Astrocyte (in vitro differentiated cells and primary cell): Measurements from ENCODE around the gene IMPDH2. TPM values are rescaled to one million over a fixed set of nuclear protein-coding genes. Genes with fewer than 3 reads are reported as not detected.

Experiments
- DNase-seq: peaks from one replicate; pipeline ENCODE4 v3.0.0-alpha.2; 2010; ENCODE audit warnings: low read depth
- FAIRE-seq: peaks from 2 replicates; lab custom pipeline; 2011; peaks lifted over from hg19 to GRCh38; lab: Jason Lieb, UNC
- H2AFZ ChIP-seq: 2 replicates; pipeline ENCODE4 v1.6.0; 2012; ENCODE audit warnings: low read depth, low read length, inconsistent platforms
- H3K27ac ChIP-seq: 2 replicates; pipeline ENCODE4 v1.5.1; 2011; ENCODE audit warnings: low read depth, low read length, inconsistent platforms
- H3K27me3 ChIP-seq: 2 replicates; pipeline ENCODE4 v1.6.0; 2011; ENCODE audit warnings: low read length, inconsistent platforms; ENCODE audit not compliant: insufficient read depth
- H3K36me3 ChIP-seq: 2 replicates; pipeline ENCODE4 v1.5.1; 2011; ENCODE audit warnings: low read length, inconsistent platforms; ENCODE audit not compliant: insufficient read depth
- H3K4me1 ChIP-seq: 2 replicates; pipeline ENCODE4 v1.5.1; 2011; ENCODE audit warnings: low read length, inconsistent platforms; ENCODE audit not compliant: insufficient read depth
- H3K4me2 ChIP-seq: 2 replicates; pipeline ENCODE4 v1.6.0; 2012; ENCODE audit warnings: low read length, inconsistent platforms
- H3K4me3 ChIP-seq: 2 replicates; pipeline ENCODE4 v1.5.1; 2011; ENCODE audit warnings: low read depth, mild to moderate bottlenecking, low read length, inconsistent platforms; ENCODE audit not compliant: insufficient read depth
- H3K79me2 ChIP-seq: 2 replicates; pipeline ENCODE4 v1.6.0; 2012; ENCODE audit warnings: mild to moderate bottlenecking, low read length, inconsistent platforms; ENCODE audit not compliant: insufficient read depth
- H3K9ac ChIP-seq: 2 replicates; pipeline ENCODE4 v1.6.0; 2012; ENCODE audit warnings: mild to moderate bottlenecking, low read length, inconsistent platforms
- H3K9me3 ChIP-seq: 2 replicates; pipeline ENCODE4 v1.5.1; 2012; ENCODE audit warnings: low read depth, mild to moderate bottlenecking, low read length, inconsistent platforms; ENCODE audit not compliant: insufficient read depth
- H4K20me1 ChIP-seq: 2 replicates; pipeline ENCODE4 v1.6.0; 2012; ENCODE audit warnings: low read length, inconsistent platforms; ENCODE audit not compliant: insufficient read depth
- H3K27ac Mint-ChIP-seq: one replicate; pipeline ENCODE4 v1.8.0; 2021; ENCODE audit warnings: mild to moderate bottlenecking, mixed read lengths; ENCODE audit not compliant: unreplicated experiment
- H3K27me3 Mint-ChIP-seq: one replicate; pipeline ENCODE4 v1.8.0; 2021; ENCODE audit warnings: low read depth, mixed read lengths; ENCODE audit not compliant: unreplicated experiment
- H3K36me3 Mint-ChIP-seq: one replicate; pipeline ENCODE4 v1.8.0; 2021; ENCODE audit warnings: low read depth, mixed read lengths; ENCODE audit not compliant: unreplicated experiment
- H3K4me1 Mint-ChIP-seq: one replicate; pipeline ENCODE4 v1.8.0; 2021; ENCODE audit warnings: low read depth, mixed read lengths; ENCODE audit not compliant: unreplicated experiment
- H3K4me3 Mint-ChIP-seq: one replicate; pipeline ENCODE4 v1.8.0; 2021; ENCODE audit warnings: mild to moderate bottlenecking, moderate library complexity, mixed read lengths; ENCODE audit not compliant: unreplicated experiment
- H3K9me3 Mint-ChIP-seq: one replicate; pipeline ENCODE4 v1.8.0; 2021; ENCODE audit warnings: mild to moderate bottlenecking, mixed read lengths; ENCODE audit not compliant: unreplicated experiment
- CTCF ChIP-seq: IDR thresholded peaks from 2 replicates; pipeline ENCODE4 v1.5.1; 2011; ENCODE audit warnings: low read depth, mild to moderate bottlenecking, inconsistent platforms, low read length, moderate library complexity; ENCODE audit not compliant: insufficient read depth
- EZH2 ChIP-seq: IDR thresholded peaks from 2 replicates; pipeline ENCODE4 v1.6.1; 2012; ENCODE audit warnings: mild to moderate bottlenecking, low read length, inconsistent platforms; ENCODE audit not compliant: insufficient read depth
- total RNA-seq: library from RNA; stranded (reverse); gene quantifications from 2 replicates; pipeline ENCODE4 v1.2.1, GENCODE V29; 2021

Gene IMPDH2
- total RNA-seq, 1 donor from 2014 or later, result 119 TPM

- H3K4me2 ChIP-seq, result no peak overlapping the region
- no peak overlapping the region for H3K27ac Mint-ChIP-seq
- FAIRE-seq, result no peak
These were observed 29.9 kb downstream of the IMPDH2 start for GRCh38 chr3:48999085-48999858.

GRCh38 chr3:48997714-48998637 is 31.2 kb downstream of the IMPDH2 start:
- Histone ChIP-seq H3K9ac (no peak overlapping the region), H3K4me2 (no peak overlapping the region), H3K9me3 (no peaks in the 10 kb centered on the region), H2AFZ (no peak overlapping the region), H3K79me2 (peaks cover 12% of the 10 kb centered on the region), H3K4me1 (no peaks in the 10 kb centered on the region), H3K27me3 (no peaks in the 10 kb centered on the region), H4K20me1 (peaks cover 5% of the 10 kb centered on the region), H3K36me3 (peaks cover 2% of the 10 kb centered on the region), H3K4me3 (no peak overlapping the region), H3K27ac (no peak overlapping the region)
- FAIRE-seq (no peak), DNase-seq (no peak)
- Mint-ChIP-seq H3K36me3 (peaks cover 10% of the 10 kb centered on the region), H3K4me1 (no peaks in the 10 kb centered on the region), H3K27ac (no peak overlapping the region), H3K27me3 (no peaks in the 10 kb centered on the region), H3K9me3 (no peaks in the 10 kb centered on the region), H3K4me3 (no peak overlapping the region)
- TF ChIP-seq CTCF, result no peak
- TF ChIP-seq EZH2, result no peak

More at GRCh38 chr3:48999085-48999858, 29.9 kb downstream of the IMPDH2 start:
- peaks cover 5% of the 10 kb centered on the region for H3K36me3 Mint-ChIP-seq
- no peak for DNase-seq
- H3K27me3 ChIP-seq, result no peaks in the 10 kb centered on the region
- no peak overlapping the region for H2AFZ ChIP-seq
- H3K79me2 ChIP-seq, result peaks cover 6% of the 10 kb centered on the region
- H3K36me3 ChIP-seq, result peaks cover 2% of the 10 kb centered on the region
- no peaks in the 10 kb centered on the region for H3K9me3 ChIP-seq
- H3K27me3 Mint-ChIP-seq, result no peaks in the 10 kb centered on the region
- H3K4me3 Mint-ChIP-seq, result no peak overlapping the region
- H3K4me1 Mint-ChIP-seq, result no peaks in the 10 kb centered on the region
- no peak overlapping the region for H3K27ac ChIP-seq
- H4K20me1 ChIP-seq, result peaks cover 5% of the 10 kb centered on the region
- H3K9ac ChIP-seq, result no peak overlapping the region
- TF ChIP-seq EZH2, result no peak
- TF ChIP-seq CTCF, result no peak
- no peaks in the 10 kb centered on the region for H3K9me3 Mint-ChIP-seq
- H3K4me3 ChIP-seq, result no peak overlapping the region
- no peaks in the 10 kb centered on the region for H3K4me1 ChIP-seq
